Measurements from ENCODE around the gene SLIT3. TPM values are rescaled to one million over a fixed set of nuclear protein-coding genes. Genes with fewer than 3 reads are reported as not detected.

The SLIT3 gene
- total and polyA plus RNA-seq, 9 of the 15 experiments (the other 6 are each of a cell fraction or from before 2014, with no cell fraction given), result 0.01 to 0.04 TPM; not detected in 7

DNA sequence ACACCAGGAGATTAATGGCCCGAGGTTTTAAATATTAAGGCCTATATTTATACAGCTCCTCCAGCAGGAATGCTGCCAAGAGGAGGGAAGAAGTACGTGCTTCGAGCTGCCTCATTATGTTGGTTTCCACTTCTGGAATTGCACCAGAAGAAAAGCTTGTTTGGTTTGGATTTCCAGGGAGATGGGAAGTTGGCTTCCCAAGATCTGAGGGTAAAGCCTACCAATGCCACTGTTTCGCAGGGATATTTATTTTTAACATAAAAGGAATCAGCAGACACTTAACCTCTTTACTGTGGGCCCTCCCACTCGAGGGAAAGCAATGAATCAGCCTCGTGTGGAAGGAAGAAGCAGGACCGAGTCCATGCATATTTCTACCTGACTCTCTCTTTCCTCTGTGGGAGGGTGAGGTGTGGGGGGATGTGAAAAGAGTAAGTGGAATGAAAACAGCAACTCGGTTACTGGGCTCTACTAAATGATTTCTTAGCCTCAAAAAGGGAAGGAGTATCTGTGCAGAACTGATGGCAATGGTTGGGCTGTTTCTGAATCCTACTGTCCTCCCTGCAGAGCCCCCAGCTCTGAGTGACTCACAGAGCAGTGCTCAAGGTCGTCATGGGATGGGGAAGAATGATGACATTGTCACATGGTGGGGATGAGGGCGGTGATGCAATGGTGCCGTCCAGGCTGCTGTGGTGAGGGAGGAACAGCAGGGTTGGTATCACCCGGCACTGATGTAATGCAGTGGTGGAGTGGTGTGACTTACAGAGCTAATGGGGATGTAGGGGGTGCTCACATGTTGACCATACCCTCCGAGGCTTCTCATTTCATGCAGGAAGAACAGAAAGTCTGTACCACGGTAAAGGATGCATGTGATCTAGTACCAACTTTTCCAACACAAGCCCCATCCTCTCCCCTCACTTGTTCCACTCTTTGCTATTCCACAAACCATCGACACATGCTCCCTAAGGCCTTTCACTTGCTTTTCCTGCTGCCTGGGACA lies 506.8 kb downstream of the SLIT3 start (continued):
- TF ChIP-seq, protein P1, sequence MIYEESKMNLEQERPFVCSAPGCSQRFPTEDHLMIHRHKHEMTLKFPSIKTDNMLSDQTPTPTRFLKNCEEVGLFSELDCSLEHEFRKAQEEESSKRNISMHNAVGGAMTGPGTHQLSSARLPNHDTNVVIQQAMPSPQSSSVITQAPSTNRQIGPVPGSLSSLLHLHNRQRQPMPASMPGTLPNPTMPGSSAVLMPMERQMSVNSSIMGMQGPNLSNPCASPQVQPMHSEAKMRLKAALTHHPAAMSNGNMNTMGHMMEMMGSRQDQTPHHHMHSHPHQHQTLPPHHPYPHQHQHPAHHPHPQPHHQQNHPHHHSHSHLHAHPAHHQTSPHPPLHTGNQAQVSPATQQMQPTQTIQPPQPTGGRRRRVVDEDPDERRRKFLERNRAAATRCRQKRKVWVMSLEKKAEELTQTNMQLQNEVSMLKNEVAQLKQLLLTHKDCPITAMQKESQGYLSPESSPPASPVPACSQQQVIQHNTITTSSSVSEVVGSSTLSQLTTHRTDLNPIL (CRISPR knock-in tag; IDR thresholded peaks at IDR 0.05), result no peak
- TF ChIP-seq JUN (IDR thresholded peaks at IDR 0.05; ENCODE audit: borderline replicate concordance, low read depth, low read length), result peak; percentile 83
- TF ChIP-seq JUN (CRISPR knock-in tag; IDR thresholded peaks at IDR 0.05; ENCODE audit: borderline replicate concordance), result no peak
- no peak for TF ChIP-seq SMAD4 (CRISPR knock-in tag; conservative IDR thresholded peaks at IDR 0.05)
- TF ChIP-seq MCM7 (IDR thresholded peaks at IDR 0.05), result no peak
- no peak for TF ChIP-seq KAT7 (CRISPR knock-in tag; IDR thresholded peaks at IDR 0.05; ENCODE audit: borderline replicate concordance)
- TF ChIP-seq ZNF551 (CRISPR knock-in tag; IDR thresholded peaks at IDR 0.05), result no peak
- no peak for TF ChIP-seq ZNF133 (CRISPR knock-in tag; IDR thresholded peaks at IDR 0.05)
- no peak for TF ChIP-seq ZNF263 (CRISPR knock-in tag; IDR thresholded peaks at IDR 0.05; ENCODE audit: borderline replicate concordance)
- TF ChIP-seq RUNX1 (IDR thresholded peaks at IDR 0.05; ENCODE audit: low read depth), result no peak
- TF ChIP-seq, protein P2, sequence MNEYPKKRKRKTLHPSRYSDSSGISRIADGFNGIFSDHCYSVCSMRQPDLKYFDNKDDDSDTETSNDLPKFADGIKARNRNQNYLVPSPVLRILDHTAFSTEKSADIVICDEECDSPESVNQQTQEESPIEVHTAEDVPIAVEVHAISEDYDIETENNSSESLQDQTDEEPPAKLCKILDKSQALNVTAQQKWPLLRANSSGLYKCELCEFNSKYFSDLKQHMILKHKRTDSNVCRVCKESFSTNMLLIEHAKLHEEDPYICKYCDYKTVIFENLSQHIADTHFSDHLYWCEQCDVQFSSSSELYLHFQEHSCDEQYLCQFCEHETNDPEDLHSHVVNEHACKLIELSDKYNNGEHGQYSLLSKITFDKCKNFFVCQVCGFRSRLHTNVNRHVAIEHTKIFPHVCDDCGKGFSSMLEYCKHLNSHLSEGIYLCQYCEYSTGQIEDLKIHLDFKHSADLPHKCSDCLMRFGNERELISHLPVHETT (CRISPR knock-in tag; conservative IDR thresholded peaks at IDR 0.05 in 1 of 2, IDR thresholded peaks at IDR 0.05 in 1 of 2), result no peak
- TF ChIP-seq, protein P3, sequence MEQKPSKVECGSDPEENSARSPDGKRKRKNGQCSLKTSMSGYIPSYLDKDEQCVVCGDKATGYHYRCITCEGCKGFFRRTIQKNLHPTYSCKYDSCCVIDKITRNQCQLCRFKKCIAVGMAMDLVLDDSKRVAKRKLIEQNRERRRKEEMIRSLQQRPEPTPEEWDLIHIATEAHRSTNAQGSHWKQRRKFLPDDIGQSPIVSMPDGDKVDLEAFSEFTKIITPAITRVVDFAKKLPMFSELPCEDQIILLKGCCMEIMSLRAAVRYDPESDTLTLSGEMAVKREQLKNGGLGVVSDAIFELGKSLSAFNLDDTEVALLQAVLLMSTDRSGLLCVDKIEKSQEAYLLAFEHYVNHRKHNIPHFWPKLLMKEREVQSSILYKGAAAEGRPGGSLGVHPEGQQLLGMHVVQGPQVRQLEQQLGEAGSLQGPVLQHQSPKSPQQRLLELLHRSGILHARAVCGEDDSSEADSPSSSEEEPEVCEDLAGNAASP (IDR thresholded peaks at IDR 0.05), result no peak
- TF ChIP-seq HDGF (IDR thresholded peaks at IDR 0.05), result no peak
- no peak for TF ChIP-seq MYNN (IDR thresholded peaks at IDR 0.05)
- no peak for TF ChIP-seq MYNN (CRISPR knock-in tag; IDR thresholded peaks at IDR 0.05)
- TF ChIP-seq, protein P4, sequence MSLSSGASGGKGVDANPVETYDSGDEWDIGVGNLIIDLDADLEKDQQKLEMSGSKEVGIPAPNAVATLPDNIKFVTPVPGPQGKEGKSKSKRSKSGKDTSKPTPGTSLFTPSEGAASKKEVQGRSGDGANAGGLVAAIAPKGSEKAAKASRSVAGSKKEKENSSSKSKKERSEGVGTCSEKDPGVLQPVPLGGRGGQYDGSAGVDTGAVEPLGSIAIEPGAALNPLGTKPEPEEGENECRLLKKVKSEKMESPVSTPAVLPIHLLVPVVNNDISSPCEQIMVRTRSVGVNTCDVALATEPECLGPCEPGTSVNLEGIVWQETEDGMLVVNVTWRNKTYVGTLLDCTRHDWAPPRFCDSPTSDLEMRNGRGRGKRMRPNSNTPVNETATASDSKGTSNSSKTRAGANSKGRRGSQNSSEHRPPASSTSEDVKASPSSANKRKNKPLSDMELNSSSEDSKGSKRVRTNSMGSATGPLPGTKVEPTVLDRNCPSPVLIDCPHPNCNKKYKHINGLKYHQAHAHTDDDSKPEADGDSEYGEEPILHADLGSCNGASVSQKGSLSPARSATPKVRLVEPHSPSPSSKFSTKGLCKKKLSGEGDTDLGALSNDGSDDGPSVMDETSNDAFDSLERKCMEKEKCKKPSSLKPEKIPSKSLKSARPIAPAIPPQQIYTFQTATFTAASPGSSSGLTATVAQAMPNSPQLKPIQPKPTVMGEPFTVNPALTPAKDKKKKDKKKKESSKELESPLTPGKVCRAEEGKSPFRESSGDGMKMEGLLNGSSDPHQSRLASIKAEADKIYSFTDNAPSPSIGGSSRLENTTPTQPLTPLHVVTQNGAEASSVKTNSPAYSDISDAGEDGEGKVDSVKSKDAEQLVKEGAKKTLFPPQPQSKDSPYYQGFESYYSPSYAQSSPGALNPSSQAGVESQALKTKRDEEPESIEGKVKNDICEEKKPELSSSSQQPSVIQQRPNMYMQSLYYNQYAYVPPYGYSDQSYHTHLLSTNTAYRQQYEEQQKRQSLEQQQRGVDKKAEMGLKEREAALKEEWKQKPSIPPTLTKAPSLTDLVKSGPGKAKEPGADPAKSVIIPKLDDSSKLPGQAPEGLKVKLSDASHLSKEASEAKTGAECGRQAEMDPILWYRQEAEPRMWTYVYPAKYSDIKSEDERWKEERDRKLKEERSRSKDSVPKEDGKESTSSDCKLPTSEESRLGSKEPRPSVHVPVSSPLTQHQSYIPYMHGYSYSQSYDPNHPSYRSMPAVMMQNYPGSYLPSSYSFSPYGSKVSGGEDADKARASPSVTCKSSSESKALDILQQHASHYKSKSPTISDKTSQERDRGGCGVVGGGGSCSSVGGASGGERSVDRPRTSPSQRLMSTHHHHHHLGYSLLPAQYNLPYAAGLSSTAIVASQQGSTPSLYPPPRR (CRISPR knock-in tag; IDR thresholded peaks at IDR 0.05; ENCODE audit: borderline replicate concordance), result no peak
- no peak for TF ChIP-seq ZNF224 (CRISPR knock-in tag; IDR thresholded peaks at IDR 0.05)
- TF ChIP-seq CHD1 (IDR thresholded peaks at IDR 0.05; ENCODE audit: low read length), result no peak
